H1 (cell line): ENCODE results near the gene AOPEP. TPM values are rescaled to one million over a fixed set of nuclear protein-coding genes. Genes with fewer than 3 reads are reported as not detected.

Experiments used
- CTCF ChIA-PET: fragments of 300-600 bp; sonication (Branson Sonifier 250); formaldehyde crosslinking; loops from one replicate; lab custom pipeline; 2021; ENCODE audit not compliant: partially characterized antibody; lab: Charles Lee
- POLR2A ChIA-PET: fragments of 300-600 bp; sonication (Branson Sonifier 250); formaldehyde crosslinking; loops from one replicate; lab custom pipeline; 2021; ENCODE audit warnings: inconsistent platforms; ENCODE audit not compliant: partially characterized antibody; lab: Charles Lee
- DNase-seq, 2 experiments: peaks; one replicate each; pipeline versions ENCODE4 v3.0.0 to v3.0.0-alpha.2; 2010 to 2022; ENCODE audit warnings: low spot score in 2 of 2, low read depth in 1 of 2, mixed read lengths in 1 of 2
- FAIRE-seq: peaks from 2 replicates; lab custom pipeline; 2011; peaks lifted over from hg19 to GRCh38; lab: Jason Lieb, UNC
- H2AFZ ChIP-seq: 2 replicates; pipeline ENCODE4 v1.8.1; 2012; ENCODE audit warnings: low read length, inconsistent platforms
- H2AK5ac ChIP-seq: 2 replicates; pipeline ENCODE4 v1.6.1; 2013; ENCODE audit warnings: low read depth, low read length
- H2BK120ac ChIP-seq: replicated peaks from 2 replicates; pipeline ENCODE3; 2013; ENCODE audit warnings: low read depth, low read length, inconsistent platforms
- H2BK12ac ChIP-seq: 2 replicates; pipeline ENCODE4 v1.6.1; 2013; ENCODE audit warnings: low read depth, low read length
- H2BK15ac ChIP-seq: 2 replicates; pipeline ENCODE4 v1.6.1; 2013; ENCODE audit warnings: low read length
- H2BK20ac ChIP-seq: 2 replicates; pipeline ENCODE4 v1.6.1; 2013; ENCODE audit warnings: low read length
- H2BK5ac ChIP-seq: 2 replicates; pipeline ENCODE4 v1.6.1; 2013; ENCODE audit warnings: low read depth, low read length
- H3K14ac ChIP-seq: 2 replicates; pipeline ENCODE4 v1.6.1; 2013; ENCODE audit warnings: inconsistent platforms; ENCODE audit not compliant: insufficient read length
- H3K18ac ChIP-seq: 2 replicates; pipeline ENCODE4 v1.6.1; 2013; ENCODE audit warnings: low read length; ENCODE audit errors: extremely low read depth
- H3K23ac ChIP-seq: 2 replicates; pipeline ENCODE4 v1.6.1; 2013; ENCODE audit warnings: inconsistent platforms; ENCODE audit not compliant: insufficient read length
- H3K23me2 ChIP-seq: 2 replicates; pipeline ENCODE4 v1.6.1; 2013; ENCODE audit warnings: low read depth, low read length
- H3K27ac ChIP-seq: 2 replicates; pipeline ENCODE4 v1.6.1; 2011; ENCODE audit warnings: low read depth, low read length, inconsistent platforms
- H3K27me3 ChIP-seq, 4 experiments: replicated peaks in 1 of 4; 1 replicate in 1 of 4; 2 replicates in 3 of 4; pipeline versions ENCODE4 v1.6.1 to v1.8.1; 2011 to 2013; ENCODE audit warnings: low read length in 3 of 4, mild to moderate bottlenecking in 3 of 4, inconsistent platforms in 2 of 4, mixed read lengths in 2 of 4, moderate library complexity in 1 of 4; ENCODE audit not compliant: control insufficient read depth in 3 of 4, insufficient read depth in 3 of 4; ENCODE audit errors: extremely low read depth in 1 of 4
- H3K36me3 ChIP-seq, 4 experiments: 2 replicates each; pipeline versions ENCODE4 v1.6.1 to v1.8.1; 2011 to 2013; ENCODE audit warnings: mild to moderate bottlenecking in 4 of 4, low read length in 3 of 4, moderate library complexity in 2 of 4, control low read depth in 1 of 4, inconsistent platforms in 1 of 4; ENCODE audit not compliant: insufficient read depth in 4 of 4, control insufficient read depth in 2 of 4
- H3K4ac ChIP-seq: replicated peaks from 2 replicates; pipeline ENCODE3; 2013; ENCODE audit warnings: low read length, low read depth, mixed read lengths, inconsistent platforms; ENCODE audit not compliant: insufficient read length
- H3K4me1 ChIP-seq, 4 experiments: replicated peaks in 1 of 4; 1 replicate in 1 of 4; 2 replicates in 3 of 4; pipeline versions ENCODE4 v1.6.1 to v1.8.1; 2011 to 2013; ENCODE audit warnings: low read length in 3 of 4, inconsistent platforms in 2 of 4, mixed read lengths in 1 of 4; ENCODE audit not compliant: insufficient read depth in 4 of 4, control insufficient read depth in 3 of 4
- H3K4me2 ChIP-seq, 2 experiments: 2 replicates each; pipeline versions ENCODE4 v1.6.1 to v1.8.1; 2011 to 2013; ENCODE audit warnings: low read depth in 2 of 2, low read length in 2 of 2, control low read depth in 1 of 2, inconsistent platforms in 1 of 2, mild to moderate bottlenecking in 1 of 2; ENCODE audit not compliant: insufficient read depth in 1 of 2
- H3K4me3 ChIP-seq, 4 experiments: fragments of 200-600, 300-600 bp in 1 of 4; sonication (generic), shearing (Covaris generic), sonication (Bioruptor Twin) in 1 of 4; 2 replicates each; pipeline versions ENCODE4 v1.5.1 to v1.8.1; 2011 to 2016; ENCODE audit warnings: low read length in 4 of 4, low read depth in 3 of 4, control low read depth in 2 of 4, inconsistent platforms in 2 of 4, mild to moderate bottlenecking in 2 of 4, mixed read lengths in 1 of 4, moderate library complexity in 1 of 4; ENCODE audit not compliant: insufficient read depth in 2 of 4; ENCODE audit errors: extremely low read depth in 1 of 4
- H3K56ac ChIP-seq: replicated peaks from 2 replicates; pipeline ENCODE3; 2013; ENCODE audit warnings: low read depth, mild to moderate bottlenecking, mixed read lengths, low read length, inconsistent platforms; ENCODE audit not compliant: insufficient read length
- H3K79me1 ChIP-seq: 2 replicates; pipeline ENCODE4 v1.6.1; 2013; ENCODE audit warnings: low read depth, low read length, control low read depth
- H3K79me2 ChIP-seq, 2 experiments: 2 replicates each; pipeline versions ENCODE4 v1.6.1 to v1.8.1; 2012 to 2013; ENCODE audit warnings: low read length in 2 of 2, mild to moderate bottlenecking in 2 of 2, inconsistent platforms in 1 of 2; ENCODE audit not compliant: insufficient read depth in 2 of 2, control insufficient read depth in 1 of 2
- H3K9ac ChIP-seq, 4 experiments: replicated peaks in 1 of 4; 1 replicate in 1 of 4; 2 replicates in 3 of 4; pipeline versions ENCODE4 v1.6.1 to v1.8.1; 2011 to 2013; ENCODE audit warnings: low read depth in 3 of 4, low read length in 3 of 4, control low read depth in 2 of 4, mild to moderate bottlenecking in 2 of 4, moderate library complexity in 2 of 4, inconsistent platforms in 1 of 4; ENCODE audit errors: extremely low read depth in 1 of 4
- H3K9me3 ChIP-seq, 2 experiments: 2 replicates each; pipeline versions ENCODE4 v1.6.1 to v1.8.1; 2012 to 2013; ENCODE audit warnings: mild to moderate bottlenecking in 2 of 2, moderate library complexity in 2 of 2, control low read depth in 1 of 2, inconsistent platforms in 1 of 2, low read depth in 1 of 2, low read length in 1 of 2, mixed read lengths in 1 of 2; ENCODE audit not compliant: insufficient read depth in 2 of 2
- H4K20me1 ChIP-seq, 2 experiments: replicated peaks in 1 of 2; 2 replicates each; pipeline versions ENCODE3 to v1.8.1; 2011 to 2013; ENCODE audit warnings: inconsistent platforms in 2 of 2, low read length in 2 of 2, mild to moderate bottlenecking in 1 of 2; ENCODE audit not compliant: insufficient read depth in 2 of 2, control insufficient read depth in 1 of 2
- H4K5ac ChIP-seq: 2 replicates; pipeline ENCODE4 v1.6.1; 2013; ENCODE audit warnings: low read length, low read depth, mixed read lengths, inconsistent platforms; ENCODE audit not compliant: insufficient read length
- H4K8ac ChIP-seq: 2 replicates; pipeline ENCODE4 v1.8.0; 2013; ENCODE audit warnings: mild to moderate bottlenecking, moderate library complexity, low read length, inconsistent platforms; ENCODE audit not compliant: insufficient read depth; ENCODE audit errors: extremely low read depth
- H4K91ac ChIP-seq: replicated peaks from 2 replicates; pipeline ENCODE3; 2013; ENCODE audit warnings: low read length, mixed read lengths, inconsistent platforms; ENCODE audit not compliant: insufficient read length
- JUN ChIP-seq: IDR thresholded peaks from 2 replicates; pipeline ENCODE4 v1.6.1; 2011; ENCODE audit warnings: low read depth, mild to moderate bottlenecking, improper control_type of control experiment, low read length
- KDM5A ChIP-seq: fragments of 200-600 bp; IDR thresholded peaks from 2 replicates; pipeline ENCODE4 v1.7.1; 2012; ENCODE audit warnings: mild to moderate bottlenecking, low read length, inconsistent platforms, mixed read lengths
- WGBS, 2 experiments: shearing (Covaris generic) in 1 of 2; methylation state at CpG; one replicate each; pipeline versions ENCODE4 v1.1.6 to v1.1.7; 2013 to 2015; ENCODE audit warnings: low lambda C conversion rate in 2 of 2, mixed read lengths in 2 of 2, inconsistent platforms in 1 of 2, low coverage in 1 of 2, missing lambda C conversion rate in 1 of 2; ENCODE audit not compliant: insufficient replicate concordance in 2 of 2, insufficient coverage in 1 of 2, insufficient read length in 1 of 2; ENCODE audit errors: extremely low coverage in 1 of 2, missing lambda C conversion rate in 1 of 2; 5-methylcytosine and 5-hydroxymethylcytosine counted together
- polyA plus RNA-seq, 7 experiments: library from polyadenylated mRNA; depleted of rRNA in 3 of 7; stranded (reverse) in 5 of 7; unstranded in 2 of 7; fragments of >200 nt in 5 of 7; fragments of 200-250 nt in 2 of 7; gene quantifications; 1 replicate in 5 of 7; 2 replicates in 1 of 7; 4 replicates in 1 of 7; pipeline versions ENCODE4 v1.2.1 to v1.2.3, GENCODE V29; 2011 to 2013; ENCODE audit warnings: missing spikeins in 2 of 7, mixed read lengths in 2 of 7
- total RNA-seq: library from RNA; stranded (reverse); fragmentation: NEBNext Ultra II Directional; extraction: Animal tissue kit (Norgen Biotek cat#: 25700); gene quantifications from 2 replicates; pipeline ENCODE4 v1.2.1, GENCODE V29; 2021

Gene AOPEP
- total and polyA plus RNA-seq, 2 of the 8 experiments (the other 6 are each of a cell fraction or from before 2014, with no cell fraction given) = 6.1 to 14.3 TPM

- 82% methylated on average over 7 of the region's 7 CpGs; no CpG with 5 or more reads in 1 of the 2 experiments for WGBS, 2 experiments
- Histone ChIP-seq H3K79me2 (no peaks in the 10 kb centered on the region), H2BK5ac (no peak overlapping the region), H4K8ac (no peak overlapping the region), H4K5ac (no peak overlapping the region), H2BK120ac (no peak overlapping the region), H2AK5ac (no peak overlapping the region), H3K4me3 (no peak overlapping the region), H3K18ac (no peak overlapping the region), H3K9ac (no peak overlapping the region), H4K20me1 (no peaks in the 10 kb centered on the region), H2BK15ac (no peak overlapping the region), H3K14ac (no peak overlapping the region), H2BK20ac (no peak overlapping the region), H3K23ac (no peak overlapping the region), H3K23me2 (no peaks in the 10 kb centered on the region), H3K9me3 (no peaks in the 10 kb centered on the region), H3K27ac (no peak overlapping the region), H2BK12ac (no peak overlapping the region), H2AFZ (no peak overlapping the region), H4K91ac (no peak overlapping the region), H3K27me3 (no peaks in the 10 kb centered on the region), H3K4me1 (no peaks in the 10 kb centered on the region), H3K36me3 (no peaks in the 10 kb centered on the region), H3K56ac (no peak overlapping the region), H3K79me1 (no peaks in the 10 kb centered on the region), H3K4me2 (no peak overlapping the region), H3K4ac (no peak overlapping the region)
- TF ChIP-seq JUN = no peak
- TF ChIP-seq KDM5A = no peak
- no peak for DNase-seq
- ChIA-PET POLR2A (interaction anchor here (1.3 kb wide), 1 partner anchor 21 kb away, joined by 3 read pairs; the partner anchor contains the start of gene AOPEP), CTCF (interaction anchor here (0.6 to 2.4 kb wide), 5 partner anchors 11 to 424 kb away, joined by 3 to 9 read pairs (median 3); no protein-coding TSS in a partner anchor)
- FAIRE-seq = no peak
Measured at GRCh38 chr9:94705162-94705702, 21.3 kb upstream of the AOPEP start.
